HG02588 (cell line): Measurements from ENCODE around the gene ADAMTS2.

Experiments used
- ATAC-seq: cut with Tn5 transposase; IDR thresholded peaks from one replicate; pipeline ENCODE4 v1.9.1; 2021; ENCODE audit warnings: mild to moderate bottlenecking, moderate library complexity; ENCODE audit not compliant: unreplicated experiment

The ADAMTS2 gene

GRCh38 chr5:179258922-179259730 is 86.1 kb downstream of the ADAMTS2 start:
- no peak for ATAC-seq

- no peak for ATAC-seq
Measured at GRCh38 chr5:179258001-179258921, 87.0 kb downstream of the ADAMTS2 start.

GRCh38 chr5:179257176-179257682 is 88.0 kb downstream of the ADAMTS2 start:
- ATAC-seq: no peak

- ATAC-seq: no peak
Measured at GRCh38 chr5:179256328-179257175, 88.7 kb downstream of the ADAMTS2 start.

- ATAC-seq: no peak
Measured at GRCh38 chr5:179255527-179256327, 89.5 kb downstream of the ADAMTS2 start.

GRCh38 chr5:179254638-179255271 is 90.5 kb downstream of the ADAMTS2 start:
- no peak for ATAC-seq

DNA sequence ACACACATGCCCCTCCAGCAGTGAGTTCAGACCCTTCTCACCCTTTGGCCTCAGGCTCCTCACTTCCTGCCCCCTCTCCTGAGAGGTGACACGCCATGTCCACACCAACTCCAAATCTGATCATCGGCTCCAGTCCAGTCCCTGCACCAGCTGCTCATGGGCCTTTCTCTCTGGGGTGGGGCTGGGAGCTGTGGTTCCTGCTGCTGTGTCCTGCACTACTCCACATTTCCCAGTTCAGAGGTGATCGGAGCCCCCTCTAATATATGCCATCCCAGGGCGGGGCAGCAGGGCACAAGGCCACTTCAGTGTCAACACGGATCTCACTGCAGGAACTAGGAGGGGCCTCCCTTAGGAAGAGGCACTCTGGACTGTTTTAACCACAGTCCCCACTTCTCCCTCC is 91.5 kb downstream of the ADAMTS2 start:
- no peak for ATAC-seq

DNA sequence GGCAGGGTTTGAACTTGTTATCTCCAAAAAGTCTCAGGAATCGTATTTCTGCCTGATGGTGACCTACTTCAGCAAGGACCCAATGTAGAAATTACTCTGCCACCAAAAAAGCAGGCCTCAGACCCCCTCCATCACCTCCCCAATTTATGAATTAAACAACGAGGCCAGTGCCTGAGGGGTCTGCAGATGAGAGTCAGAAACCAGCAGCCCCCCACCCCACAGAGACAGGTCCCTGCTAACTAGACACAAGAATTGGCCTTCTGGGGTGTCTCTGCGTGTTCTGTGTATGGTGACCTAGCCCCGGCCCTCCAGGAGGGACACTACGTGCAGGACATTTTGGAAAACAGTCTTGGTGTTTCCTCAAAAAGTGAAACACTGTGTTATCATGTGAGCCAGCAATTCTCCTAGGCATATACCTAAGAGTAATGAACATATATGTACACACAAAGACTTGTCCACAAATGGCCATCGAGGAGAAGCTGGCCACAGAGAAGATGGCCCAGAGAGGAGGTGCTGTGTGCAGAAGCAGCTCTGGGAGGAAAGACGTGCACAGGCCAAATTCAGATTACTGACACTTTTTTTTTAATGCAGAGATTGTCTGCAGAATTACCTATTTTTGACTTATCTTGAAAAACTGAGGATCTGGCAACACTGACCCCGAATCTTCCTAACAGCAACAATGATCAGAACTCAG is 93.8 kb downstream of the ADAMTS2 start:
- no peak for ATAC-seq

GRCh38 chr5:179250561-179251225 is 94.6 kb downstream of the ADAMTS2 start:
- no peak for ATAC-seq

DNA sequence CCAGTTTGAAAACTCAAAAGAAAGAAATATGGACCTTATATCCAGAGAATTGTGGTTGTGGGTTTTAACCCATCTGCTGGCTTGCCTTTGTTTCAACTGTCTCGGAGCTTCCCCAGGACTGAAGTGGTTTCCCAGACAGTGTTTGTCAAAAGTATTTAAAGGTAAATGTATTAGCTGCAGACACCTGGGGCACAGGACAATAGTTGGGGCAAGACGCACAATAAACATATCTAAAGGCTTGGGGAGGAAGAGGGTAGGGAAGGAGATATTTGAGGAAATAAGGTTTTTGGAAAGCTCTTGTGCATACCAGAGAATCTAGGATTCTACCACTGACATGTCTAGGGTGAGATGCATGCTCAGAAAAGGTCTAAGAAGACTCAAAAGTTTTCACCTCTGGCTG is 99.0 kb downstream of the ADAMTS2 start:
- no peak for ATAC-seq

DNA sequence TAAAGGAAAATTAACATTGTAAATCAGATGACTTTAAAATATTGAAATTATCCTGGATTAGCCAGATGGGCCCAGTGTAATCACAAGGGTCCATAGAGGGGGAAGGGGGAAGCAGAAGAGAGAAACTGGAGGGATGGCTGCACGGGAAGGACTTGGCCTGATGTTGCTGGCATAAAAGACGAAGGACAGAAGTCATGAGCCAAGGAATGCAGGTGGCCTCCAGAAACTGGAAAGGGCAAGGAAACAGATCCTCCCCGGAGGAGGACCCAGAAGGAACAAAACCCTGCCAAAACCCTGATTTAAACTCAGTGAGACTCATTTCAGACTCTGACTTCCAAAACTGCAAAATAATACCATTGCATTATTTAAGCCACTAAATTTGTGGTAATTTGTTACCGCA is 100.2 kb downstream of the ADAMTS2 start:
- ATAC-seq: no peak

- ATAC-seq: no peak
Measured at GRCh38 chr5:179244044-179244443, 101.2 kb downstream of the ADAMTS2 start.

DNA sequence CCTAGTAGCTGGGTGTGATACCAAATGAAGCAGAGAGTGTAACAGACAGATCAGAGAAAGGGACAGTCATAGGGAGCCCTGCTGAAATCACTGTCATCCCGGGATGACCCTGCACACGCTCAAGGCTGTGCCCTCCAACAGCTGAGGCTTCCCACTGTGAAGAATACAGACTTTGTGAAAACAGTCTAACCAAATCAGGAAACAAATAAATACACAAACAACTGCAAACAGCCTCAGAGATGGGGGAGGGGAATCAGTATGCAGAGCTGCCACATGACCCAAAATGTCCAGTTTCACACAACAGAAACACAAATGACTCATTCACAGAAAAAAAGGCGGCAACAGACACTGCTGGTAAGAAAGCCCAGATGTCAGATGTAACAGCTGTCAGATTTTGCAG is 101.9 kb downstream of the ADAMTS2 start:
- no peak for ATAC-seq

DNA sequence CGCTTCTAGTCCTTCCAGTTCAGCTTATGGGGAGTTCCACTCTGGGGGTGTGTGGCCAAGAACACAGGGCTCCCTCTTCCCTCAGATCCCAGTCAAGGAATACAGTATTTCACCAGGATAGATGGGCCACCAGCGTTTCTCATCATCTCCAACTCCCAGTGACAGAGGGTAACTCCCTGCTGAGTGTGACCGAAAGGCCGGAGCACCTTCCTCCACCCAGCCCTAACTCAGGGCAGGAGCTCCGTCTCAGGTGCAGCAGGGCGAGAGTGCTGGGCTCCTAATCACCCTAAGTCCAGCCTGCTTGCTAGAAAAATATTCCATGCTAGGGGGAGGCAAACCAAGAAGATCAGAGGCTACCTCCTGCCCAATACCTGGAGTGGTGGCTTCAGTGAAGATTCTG is 102.6 kb downstream of the ADAMTS2 start:
- no peak for ATAC-seq

DNA sequence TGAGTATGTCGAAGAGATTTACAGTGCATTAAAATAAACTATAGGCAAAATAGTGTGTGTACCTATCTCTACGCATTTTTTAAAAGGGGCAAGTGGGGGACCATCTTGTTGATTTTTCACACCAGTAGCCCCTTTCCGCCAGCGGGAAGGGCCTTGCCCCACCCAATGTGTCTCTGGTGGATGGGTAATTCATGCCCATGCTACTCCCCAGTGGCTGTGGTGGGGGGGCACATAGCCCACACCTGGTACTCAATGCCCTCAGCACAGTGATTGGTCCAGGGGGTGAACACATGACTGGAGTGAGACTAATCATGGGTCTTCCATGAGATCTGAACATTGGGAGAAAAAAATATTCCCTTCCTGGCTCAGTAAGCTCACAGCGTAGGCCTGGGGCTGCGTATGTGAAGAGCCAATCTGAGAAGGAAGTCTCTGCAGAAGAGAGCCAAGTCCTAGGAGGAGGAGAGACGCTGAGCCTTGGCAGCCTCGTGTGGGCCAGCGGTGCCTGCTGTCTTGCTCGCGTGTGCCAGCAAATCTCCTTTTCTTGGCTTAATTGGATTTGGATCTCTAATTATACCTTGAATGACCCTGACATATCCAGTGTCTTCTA is 103.4 kb downstream of the ADAMTS2 start:
- ATAC-seq: no peak

DNA sequence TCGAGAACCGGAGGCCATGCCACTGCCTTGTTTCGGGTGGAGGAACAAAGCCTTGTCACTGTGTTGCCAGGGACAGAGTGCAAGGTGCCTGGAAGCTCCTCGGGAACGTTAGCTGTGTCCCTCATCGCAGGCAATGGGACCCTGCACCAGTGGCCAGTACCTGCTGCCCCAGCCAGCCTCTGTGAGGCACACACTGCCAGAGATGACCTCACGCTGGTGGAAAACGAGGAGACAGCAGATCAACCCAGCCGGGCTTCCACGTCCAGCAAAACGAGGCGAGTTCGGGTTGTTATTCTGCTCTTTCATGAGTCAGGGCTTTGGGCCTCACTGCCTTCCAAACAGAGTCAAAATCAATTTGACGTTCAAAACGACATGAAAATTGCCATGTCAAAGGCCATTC is 104.1 kb downstream of the ADAMTS2 start:
- no peak for ATAC-seq

GRCh38 chr5:179240561-179240960 is 104.7 kb downstream of the ADAMTS2 start:
- no peak for ATAC-seq
